GM19468 (cell line): Measurements from ENCODE around the gene UNC45A.

Experiments
- ATAC-seq: cut with Tn5 transposase; IDR thresholded peaks from one replicate; pipeline ENCODE4 v1.9.1; 2021; ENCODE audit warnings: mild to moderate bottlenecking, moderate library complexity, moderate number of reproducible peaks; ENCODE audit not compliant: unreplicated experiment; ENCODE audit errors: extremely low read depth

Gene UNC45A

GRCh38 chr15:90939756-90940155 is 4.7 kb downstream of the UNC45A start:
- no peak for ATAC-seq

- no peak for ATAC-seq
These were observed 6.0 kb downstream of the UNC45A start for GRCh38 chr15:90941038-90941437.

GRCh38 chr15:90942354-90943120 is 7.5 kb downstream of the UNC45A start:
- ATAC-seq = no peak

- ATAC-seq = no peak
These were observed 10.0 kb downstream of the UNC45A start for GRCh38 chr15:90945091-90945490.

GRCh38 chr15:90946538-90946937 is 11.5 kb downstream of the UNC45A start:
- no peak for ATAC-seq

- ATAC-seq = no peak
These were observed 12.0 kb downstream of the UNC45A start for GRCh38 chr15:90946941-90947576.

- no peak for ATAC-seq
These were observed 12.7 kb downstream of the UNC45A start for GRCh38 chr15:90947577-90948357.

GRCh38 chr15:90948506-90948905 is 13.4 kb downstream of the UNC45A start:
- ATAC-seq = no peak

- ATAC-seq = no peak
These were observed 15.0 kb downstream of the UNC45A start for GRCh38 chr15:90949979-90950675.

- no peak for ATAC-seq
These were observed 15.6 kb downstream of the UNC45A start for GRCh38 chr15:90950676-90951075.

- no peak for ATAC-seq
These were observed 18.0 kb downstream of the UNC45A start for GRCh38 chr15:90952901-90953677.

- no peak for ATAC-seq
These were observed 19.0 kb downstream of the UNC45A start for GRCh38 chr15:90953947-90954711.

GRCh38 chr15:90954712-90955623 is 19.9 kb downstream of the UNC45A start, which contains the start of gene RCCD1:
Gene RCCD1 (plus strand): TSS chr15:90954884. CDS start chr15:90956735, 1,851 bp downstream.
- ATAC-seq = peak; percentile 89

- ATAC-seq = no peak
These were observed 20.7 kb downstream of the UNC45A start for GRCh38 chr15:90955624-90956273.

- ATAC-seq = no peak
These were observed 21.4 kb downstream of the UNC45A start for GRCh38 chr15:90956274-90957030.

GRCh38 chr15:90957031-90957790 is 22.1 kb downstream of the UNC45A start:
- ATAC-seq = no peak
